H9 (cell line): Measurements from ENCODE around the gene FOSL2. TPM values are rescaled to one million over a fixed set of nuclear protein-coding genes. Genes with fewer than 3 reads are reported as not detected.

Experiments used
- DNase-seq: peaks from one replicate; pipeline ENCODE4 v3.0.0-alpha.2; 2017
- H2AFZ ChIP-seq: one replicate; pipeline ENCODE4 v1.6.1; 2013; ENCODE audit warnings: mild to moderate bottlenecking, low read length, control low read depth, moderate library complexity
- H2AK5ac ChIP-seq: 2 replicates; pipeline ENCODE4 v1.6.1; 2013; ENCODE audit warnings: low read length, control low read depth, mixed read lengths; ENCODE audit not compliant: insufficient read length
- H2BK120ac ChIP-seq: one replicate; pipeline ENCODE4 v1.6.1; 2013; ENCODE audit warnings: low read depth, mild to moderate bottlenecking, low read length, control low read depth, inconsistent platforms; ENCODE audit not compliant: poor library complexity, severe bottlenecking
- H2BK12ac ChIP-seq: 2 replicates; pipeline ENCODE4 v1.6.1; 2013; ENCODE audit warnings: low read length, control low read depth, mixed read lengths, low read depth; ENCODE audit not compliant: insufficient read length
- H2BK15ac ChIP-seq: 2 replicates; pipeline ENCODE4 v1.6.1; 2013; ENCODE audit warnings: low read depth, low read length, control low read depth
- H2BK20ac ChIP-seq: one replicate; pipeline ENCODE4 v1.6.1; 2013; ENCODE audit warnings: low read depth, mild to moderate bottlenecking, low read length, control low read depth, inconsistent platforms; ENCODE audit not compliant: poor library complexity, severe bottlenecking
- H2BK5ac ChIP-seq: 2 replicates; pipeline ENCODE4 v1.6.1; 2013; ENCODE audit warnings: low read length, control low read depth, mixed read lengths; ENCODE audit not compliant: insufficient read length
- H3K14ac ChIP-seq: 2 replicates; pipeline ENCODE4 v1.6.1; 2013; ENCODE audit warnings: low read length, control low read depth; ENCODE audit not compliant: insufficient read depth
- H3K18ac ChIP-seq: 2 replicates; pipeline ENCODE4 v1.6.1; 2013; ENCODE audit warnings: low read depth, mild to moderate bottlenecking, mixed read lengths, low read length, control low read depth; ENCODE audit not compliant: insufficient read length
- H3K23ac ChIP-seq: 2 replicates; pipeline ENCODE4 v1.6.1; 2013; ENCODE audit warnings: low read length, control low read depth, mixed read lengths, low read depth; ENCODE audit not compliant: insufficient read length
- H3K23me2 ChIP-seq: 2 replicates; pipeline ENCODE4 v1.6.1; 2013; ENCODE audit warnings: low read depth, mild to moderate bottlenecking, mixed read lengths, low read length, control low read depth; ENCODE audit not compliant: insufficient read length, poor library complexity, severe bottlenecking
- H3K27ac ChIP-seq: 2 replicates; pipeline ENCODE4 v1.5.1; 2013; ENCODE audit warnings: low read length, control low read depth, mixed read lengths, low read depth; ENCODE audit not compliant: insufficient read length
- H3K27me3 ChIP-seq: 2 replicates; pipeline ENCODE4 v1.6.1; 2013; ENCODE audit warnings: low read length, control low read depth, inconsistent platforms; ENCODE audit not compliant: insufficient read depth
- H3K4ac ChIP-seq: 2 replicates; pipeline ENCODE4 v1.6.1; 2013; ENCODE audit warnings: low read depth, mild to moderate bottlenecking, control low read depth, inconsistent platforms, low read length, moderate library complexity
- H3K4me1 ChIP-seq: 2 replicates; pipeline ENCODE4 v1.6.1; 2013; ENCODE audit warnings: low read length, control low read depth, inconsistent platforms; ENCODE audit not compliant: insufficient read depth
- H3K4me2 ChIP-seq: 2 replicates; pipeline ENCODE4 v1.6.1; 2013; ENCODE audit warnings: low read length, control low read depth, mixed read lengths; ENCODE audit not compliant: insufficient read length, insufficient read depth
- H3K56ac ChIP-seq: 2 replicates; pipeline ENCODE4 v1.6.1; 2013; ENCODE audit warnings: low read depth, mild to moderate bottlenecking, mixed read lengths, low read length, control low read depth; ENCODE audit not compliant: insufficient read length
- H3K79me1 ChIP-seq: 2 replicates; pipeline ENCODE4 v1.6.1; 2013; ENCODE audit warnings: low read depth, mild to moderate bottlenecking, moderate library complexity, low read length, control low read depth, inconsistent platforms; ENCODE audit not compliant: insufficient read depth, poor library complexity, severe bottlenecking
- H3K79me2 ChIP-seq: 2 replicates; pipeline ENCODE4 v1.6.1; 2013; ENCODE audit warnings: low read length, control low read depth, inconsistent platforms; ENCODE audit not compliant: insufficient read depth
- H3K9ac ChIP-seq: 2 replicates; pipeline ENCODE4 v1.6.1; 2013; ENCODE audit warnings: low read length, control low read depth, mixed read lengths; ENCODE audit not compliant: insufficient read length; ENCODE audit errors: extremely low read depth
- H3K9me3 ChIP-seq: one replicate; pipeline ENCODE4 v1.6.1; 2013; ENCODE audit warnings: low read depth, low read length, inconsistent platforms; ENCODE audit not compliant: control insufficient read depth
- H3T11ph ChIP-seq: one replicate; pipeline ENCODE4 v1.6.1; 2013; ENCODE audit warnings: mild to moderate bottlenecking, low read length, control low read depth, inconsistent platforms
- H4K20me1 ChIP-seq: one replicate; pipeline ENCODE4 v1.6.1; 2013; ENCODE audit not compliant: control insufficient read depth, insufficient read length, insufficient read depth
- H4K5ac ChIP-seq: 2 replicates; pipeline ENCODE4 v1.6.1; 2013; ENCODE audit warnings: low read depth, mild to moderate bottlenecking, mixed read lengths, low read length, control low read depth; ENCODE audit not compliant: insufficient read length
- H4K8ac ChIP-seq: replicated peaks from 2 replicates; pipeline ENCODE4 v1.6.1; 2013; ENCODE audit warnings: low read length, control low read depth, mixed read lengths, low read depth; ENCODE audit not compliant: insufficient read length
- H4K91ac ChIP-seq: 2 replicates; pipeline ENCODE4 v1.6.1; 2013; ENCODE audit warnings: low read depth, mild to moderate bottlenecking, moderate library complexity, mixed read lengths, low read length, control low read depth; ENCODE audit not compliant: insufficient read length
- H3K27ac Mint-ChIP-seq, 3 experiments: 2 replicates in 2 of 3; 3 replicates in 1 of 3; pipeline ENCODE4 v1.8.0; 2020 to 2021; ENCODE audit warnings: mixed read lengths in 3 of 3, mild to moderate bottlenecking in 1 of 3, moderate library complexity in 1 of 3
- H3K27me3 Mint-ChIP-seq: 2 replicates; pipeline ENCODE4 v1.8.0; 2021; ENCODE audit warnings: low read depth, mild to moderate bottlenecking, moderate library complexity, mixed read lengths
- H3K36me3 Mint-ChIP-seq, 3 experiments: 2 replicates in 2 of 3; 3 replicates in 1 of 3; pipeline ENCODE4 v1.8.0; 2020 to 2021; ENCODE audit warnings: low read depth in 3 of 3, mixed read lengths in 3 of 3; ENCODE audit not compliant: insufficient read depth in 1 of 3
- H3K4me1 Mint-ChIP-seq, 2 experiments: 2 replicates each; pipeline ENCODE4 v1.8.0; 2020; ENCODE audit warnings: mixed read lengths in 2 of 2
- H3K4me3 Mint-ChIP-seq, 2 experiments: 2 replicates in 1 of 2; 3 replicates in 1 of 2; pipeline ENCODE4 v1.8.0; 2020 to 2021; ENCODE audit warnings: mild to moderate bottlenecking in 2 of 2, mixed read lengths in 2 of 2, moderate library complexity in 1 of 2
- H3K9me3 Mint-ChIP-seq, 2 experiments: 2 replicates in 1 of 2; 3 replicates in 1 of 2; pipeline ENCODE4 v1.8.0; 2020; ENCODE audit warnings: mild to moderate bottlenecking in 2 of 2, mixed read lengths in 2 of 2, moderate library complexity in 1 of 2
- CTCF ChIP-seq: fragments of 200-600 bp; sonication (generic); conservative IDR thresholded peaks from 3 replicates; pipeline ENCODE4 v1.8.0; 2021; ENCODE audit warnings: antibody characterized with exemption, mild to moderate bottlenecking
- WGBS: extraction: QIAGEN DNeasy Blood & Tissue Kit; methylation state at CpG from one replicate; pipeline ENCODE4 v1.1.7; 2013; ENCODE audit warnings: missing lambda C conversion rate, low lambda C conversion rate, mixed read lengths; ENCODE audit not compliant: insufficient read length; ENCODE audit errors: extremely low coverage; 5-methylcytosine and 5-hydroxymethylcytosine counted together
- total RNA-seq: library from RNA; stranded (reverse); gene quantifications from 2 replicates; pipeline ENCODE4 v1.2.1, GENCODE V29; 2021

The FOSL2 gene
- total RNA-seq, 1 experiment from 2014 or later: 7.4 TPM

GRCh38 chr2:28423856-28424605 is 31.4 kb downstream of the FOSL2 start:
- H2BK20ac ChIP-seq: no peak overlapping the region
- no CpG with 5 or more reads among the region's 7 CpGs for WGBS

More at GRCh38 chr2:28423856-28424605, 31.4 kb downstream of the FOSL2 start:
- Histone ChIP-seq H3K4me2 (no peak overlapping the region), H3K79me2 (no peaks in the 10 kb centered on the region), H3K4ac (no peak overlapping the region), H4K8ac (no peak overlapping the region), H3K14ac (no peak overlapping the region), H3K18ac (no peak overlapping the region), H3K56ac (no peak overlapping the region), H3K23ac (no peak overlapping the region), H3K9ac (no peak overlapping the region), H3K23me2 (no peaks in the 10 kb centered on the region), H2AK5ac (no peak overlapping the region), H4K91ac (no peak overlapping the region), H2AFZ (no peak overlapping the region), H3K79me1 (no peaks in the 10 kb centered on the region), H2BK120ac (no peak overlapping the region), H4K20me1 (no peaks in the 10 kb centered on the region), H4K5ac (no peak overlapping the region), H3K27me3 (no peaks in the 10 kb centered on the region), H2BK15ac (no peak overlapping the region), H2BK12ac (no peak overlapping the region), H2BK5ac (no peak overlapping the region), H3T11ph (no peak overlapping the region), H3K27ac (no peak overlapping the region), H3K9me3 (no peaks in the 10 kb centered on the region), H3K4me1 (no peaks in the 10 kb centered on the region)
- Mint-ChIP-seq H3K36me3 (no peaks in the 10 kb centered on the region), H3K4me3 (no peak overlapping the region), H3K4me1 (peaks cover 0 to 4% of the 10 kb centered on the region in 2 experiments; a peak in 2 of 4 replicates), H3K27ac (no peak overlapping the region; a peak in 1 of 7 replicates), H3K27me3 (peaks cover 7% of the 10 kb centered on the region), H3K9me3 (no peaks in the 10 kb centered on the region)
- no peak for DNase-seq
- no peak for TF ChIP-seq CTCF
